Effector memory CD4-positive, alpha-beta T cell (primary cell): ENCODE data around the gene USP5.

Experiments
- DNase-seq, 3 donors: peaks; one replicate each; pipeline ENCODE4 v3.0.0-alpha.2; 2020
- H3K27ac ChIP-seq: 2 replicates; pipeline ENCODE4 v1.7.0; 2013; ENCODE audit warnings: mild to moderate bottlenecking, low read length, moderate library complexity; ENCODE audit not compliant: insufficient read depth, poor library complexity, severe bottlenecking
- H3K27me3 ChIP-seq: replicated peaks from 2 replicates; pipeline ENCODE4 v1.7.0; 2013; ENCODE audit warnings: mild to moderate bottlenecking, low read length; ENCODE audit not compliant: insufficient read depth, control insufficient read depth, poor library complexity, severe bottlenecking
- H3K36me3 ChIP-seq: 2 replicates; pipeline ENCODE4 v1.7.0; 2013; ENCODE audit warnings: mild to moderate bottlenecking, low read length, moderate library complexity; ENCODE audit not compliant: control insufficient read depth, insufficient read depth
- H3K4me1 ChIP-seq: 2 replicates; pipeline ENCODE4 v1.7.0; 2013; ENCODE audit warnings: low read length, mild to moderate bottlenecking; ENCODE audit not compliant: control insufficient read depth, insufficient read depth, poor library complexity, severe bottlenecking
- H3K4me3 ChIP-seq: 2 replicates; pipeline ENCODE4 v1.7.0; 2013; ENCODE audit warnings: low read length, low read depth, mild to moderate bottlenecking; ENCODE audit not compliant: insufficient read depth, poor library complexity, severe bottlenecking
- H3K9me3 ChIP-seq: 2 replicates; pipeline ENCODE4 v1.7.0; 2013; ENCODE audit warnings: mild to moderate bottlenecking, low read length, moderate library complexity; ENCODE audit not compliant: control insufficient read depth
- total RNA-seq, 3 donors: gene quantifications; one replicate each; lab custom pipeline; 2026; lab: John Stamatoyannopoulos, UW

The USP5 gene, protein sequence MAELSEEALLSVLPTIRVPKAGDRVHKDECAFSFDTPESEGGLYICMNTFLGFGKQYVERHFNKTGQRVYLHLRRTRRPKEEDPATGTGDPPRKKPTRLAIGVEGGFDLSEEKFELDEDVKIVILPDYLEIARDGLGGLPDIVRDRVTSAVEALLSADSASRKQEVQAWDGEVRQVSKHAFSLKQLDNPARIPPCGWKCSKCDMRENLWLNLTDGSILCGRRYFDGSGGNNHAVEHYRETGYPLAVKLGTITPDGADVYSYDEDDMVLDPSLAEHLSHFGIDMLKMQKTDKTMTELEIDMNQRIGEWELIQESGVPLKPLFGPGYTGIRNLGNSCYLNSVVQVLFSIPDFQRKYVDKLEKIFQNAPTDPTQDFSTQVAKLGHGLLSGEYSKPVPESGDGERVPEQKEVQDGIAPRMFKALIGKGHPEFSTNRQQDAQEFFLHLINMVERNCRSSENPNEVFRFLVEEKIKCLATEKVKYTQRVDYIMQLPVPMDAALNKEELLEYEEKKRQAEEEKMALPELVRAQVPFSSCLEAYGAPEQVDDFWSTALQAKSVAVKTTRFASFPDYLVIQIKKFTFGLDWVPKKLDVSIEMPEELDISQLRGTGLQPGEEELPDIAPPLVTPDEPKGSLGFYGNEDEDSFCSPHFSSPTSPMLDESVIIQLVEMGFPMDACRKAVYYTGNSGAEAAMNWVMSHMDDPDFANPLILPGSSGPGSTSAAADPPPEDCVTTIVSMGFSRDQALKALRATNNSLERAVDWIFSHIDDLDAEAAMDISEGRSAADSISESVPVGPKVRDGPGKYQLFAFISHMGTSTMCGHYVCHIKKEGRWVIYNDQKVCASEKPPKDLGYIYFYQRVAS
- 51.0 to 71.1 (median 70.2) reads per million in 3 donors for total RNA-seq

DNA sequence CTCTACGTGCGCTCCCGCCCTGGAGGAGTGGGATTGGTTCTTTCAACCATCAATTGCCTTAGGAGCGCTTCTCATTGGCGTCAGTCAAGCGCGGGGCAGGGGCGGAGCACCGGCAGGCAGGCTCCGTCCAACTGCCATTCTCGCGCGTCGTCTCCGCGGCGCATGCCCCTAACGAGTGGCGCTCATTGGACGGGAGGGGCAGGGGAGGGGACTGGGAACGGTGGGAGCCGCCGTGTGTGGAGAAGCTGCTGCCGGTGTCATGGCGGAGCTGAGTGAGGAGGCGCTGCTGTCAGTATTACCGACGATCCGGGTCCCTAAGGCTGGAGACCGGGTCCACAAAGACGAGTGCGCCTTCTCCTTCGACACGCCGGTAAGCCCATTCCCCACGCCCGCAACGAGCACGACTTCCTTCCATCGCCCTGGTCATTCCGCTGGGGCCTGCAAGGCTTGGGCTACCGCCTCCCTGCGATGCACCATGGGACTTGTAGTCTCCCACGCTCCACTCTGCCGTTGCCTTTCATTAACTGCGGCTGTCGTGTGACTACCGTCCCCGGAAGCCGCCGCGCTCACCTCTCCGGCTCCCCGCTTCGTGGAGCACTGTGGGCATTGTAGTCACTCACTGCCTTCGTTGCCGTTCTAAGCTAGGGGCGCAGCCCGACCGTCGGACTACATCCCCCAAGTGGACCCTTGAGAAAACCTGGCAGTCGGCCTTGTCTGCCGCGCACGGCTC, at the start of gene USP5:
Gene USP5, plus strand, starts transcription at position 230 of the 730 bp plus-strand sequence. Its CDS starts 30 bp downstream, at position 260.
- H3K27me3 ChIP-seq, result no peaks in the 10 kb centered on the region
- H3K36me3 ChIP-seq, result peaks cover 17% of the 10 kb centered on the region
- peak; percentile 93 to 98 (median 98) for DNase-seq
- H3K4me1 ChIP-seq, result peaks cover 23% of the 10 kb centered on the region
- peak within 1 kb of the TSS; percentile 87 for H3K4me3 ChIP-seq
- peak within 1 kb of the TSS; percentile 93 for H3K27ac ChIP-seq
- H3K9me3 ChIP-seq, result no peaks in the 10 kb centered on the region

DNA sequence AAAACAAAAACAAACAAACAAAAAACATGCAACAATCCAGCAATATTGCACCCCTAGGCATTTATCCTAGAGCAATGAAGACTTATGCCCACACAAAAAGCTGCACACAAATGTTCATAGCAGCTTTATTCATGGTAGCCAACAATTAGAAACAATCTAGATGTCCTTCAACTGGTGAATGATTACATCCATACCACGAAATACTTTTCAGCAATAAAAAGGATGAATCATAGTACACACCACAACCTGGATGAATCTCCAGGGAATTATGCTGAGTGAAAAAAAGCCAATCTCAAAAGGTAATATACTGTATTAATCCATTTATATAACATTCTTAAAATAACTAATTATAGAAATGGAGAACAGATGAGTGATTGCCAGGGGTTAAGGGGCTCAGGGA, 44.8 kb upstream of the USP5 start:
- H3K9me3 ChIP-seq, result no peaks in the 10 kb centered on the region

DNA sequence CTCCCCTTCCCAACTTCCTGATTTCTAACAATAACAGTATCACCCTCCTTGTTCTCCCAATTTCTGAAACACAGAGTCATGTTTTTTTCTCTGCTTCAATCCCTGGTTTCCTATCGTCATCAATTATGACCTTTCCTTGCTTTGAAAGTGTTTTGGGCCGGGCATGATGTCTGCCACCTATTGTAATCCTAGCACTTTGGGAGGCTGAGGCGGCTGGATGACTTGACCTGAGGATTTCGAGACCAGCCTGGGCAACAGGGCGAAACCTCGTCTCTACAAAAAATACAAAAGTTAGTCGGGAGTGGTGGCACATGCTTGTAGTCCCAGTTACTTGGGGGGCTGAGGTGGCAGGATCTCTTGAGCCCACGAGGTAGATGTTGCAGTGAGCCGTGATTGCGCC, 42.9 kb upstream of the USP5 start:
- H3K27ac ChIP-seq, result no peak overlapping the region

More for the DNA sequence above, 44.8 kb upstream of the USP5 start:
- Histone ChIP-seq H3K36me3 (peaks cover 33% of the 10 kb centered on the region), H3K4me1 (no peaks in the 10 kb centered on the region), H3K27ac (no peak overlapping the region), H3K27me3 (no peaks in the 10 kb centered on the region), H3K4me3 (no peak overlapping the region)
- DNase-seq, result no peak

DNA sequence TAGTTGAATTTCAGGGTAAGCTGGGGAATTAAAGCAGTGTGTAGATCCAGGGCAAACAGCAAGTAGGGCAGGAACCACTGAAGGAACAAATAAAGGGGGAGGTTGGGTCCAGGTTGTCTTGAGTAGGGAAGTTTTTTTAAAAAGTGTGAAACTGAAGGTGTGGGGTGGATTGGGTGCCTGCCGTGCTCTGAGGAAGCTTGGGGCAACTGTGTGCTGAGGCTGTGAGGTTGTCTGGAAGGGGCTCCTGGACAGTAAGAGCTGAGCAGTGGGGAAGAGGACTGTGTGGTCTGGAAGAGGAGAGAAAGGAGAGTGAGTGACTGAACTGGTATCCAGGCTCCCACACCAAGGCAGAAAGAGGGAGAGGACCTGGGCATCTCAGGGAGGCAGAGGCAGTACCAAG, 41.2 kb upstream of the USP5 start:
- no peak overlapping the region for H3K27ac ChIP-seq
- no peaks in the 10 kb centered on the region for H3K9me3 ChIP-seq
- H3K4me3 ChIP-seq, result no peak overlapping the region
- H3K36me3 ChIP-seq, result peaks cover 31% of the 10 kb centered on the region
- H3K27me3 ChIP-seq, result no peaks in the 10 kb centered on the region
- no peaks in the 10 kb centered on the region for H3K4me1 ChIP-seq
- no peak for DNase-seq

More for the DNA sequence above, 42.9 kb upstream of the USP5 start:
- no peaks in the 10 kb centered on the region for H3K27me3 ChIP-seq
- H3K4me1 ChIP-seq, result no peaks in the 10 kb centered on the region
- no peaks in the 10 kb centered on the region for H3K9me3 ChIP-seq
- no peak overlapping the region for H3K4me3 ChIP-seq
- H3K36me3 ChIP-seq, result peaks cover 22% of the 10 kb centered on the region
- no peak for DNase-seq

DNA sequence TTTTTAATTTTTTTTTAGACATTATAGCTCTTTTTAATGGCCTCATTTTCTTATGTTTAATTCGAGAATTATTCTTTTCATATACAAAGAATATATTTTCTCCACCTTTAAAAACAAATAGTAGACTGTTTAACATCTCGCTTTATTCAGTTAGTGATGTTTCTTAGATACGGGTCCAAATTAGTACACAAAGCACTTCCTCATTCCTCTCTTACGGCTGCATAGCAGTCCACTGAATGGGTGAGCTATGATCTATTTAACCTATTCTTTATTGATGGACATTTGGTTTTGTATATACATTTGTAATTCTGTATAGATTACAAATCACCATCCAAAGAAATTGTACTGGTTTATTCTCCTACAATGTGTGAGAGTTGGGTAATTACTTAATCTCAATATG, 38.6 kb upstream of the USP5 start:
- no peaks in the 10 kb centered on the region for H3K4me1 ChIP-seq

DNA sequence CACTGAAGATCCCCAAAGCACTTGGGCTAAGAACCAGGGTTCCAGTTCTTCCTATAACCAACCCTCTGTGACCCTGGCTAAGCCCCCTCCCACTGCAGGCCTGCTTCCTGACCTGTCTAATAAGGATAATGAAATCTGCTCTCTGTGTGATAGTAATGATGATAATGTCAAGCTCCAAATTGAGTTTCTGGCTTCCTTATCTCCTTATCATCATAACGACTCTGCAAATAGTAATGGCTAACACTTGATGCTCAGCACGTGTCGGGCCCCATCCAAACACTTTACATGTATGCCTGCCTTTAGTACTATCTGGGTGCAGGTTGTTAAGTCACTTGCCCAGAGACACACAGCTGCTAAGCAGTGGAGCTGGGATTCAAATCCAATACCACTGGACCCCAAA, 35.4 kb upstream of the USP5 start:
- H3K27ac ChIP-seq, result no peak overlapping the region
- H3K4me3 ChIP-seq, result no peak overlapping the region
- no peaks in the 10 kb centered on the region for H3K27me3 ChIP-seq
- H3K36me3 ChIP-seq, result peaks cover 60% of the 10 kb centered on the region
- peaks cover 6% of the 10 kb centered on the region for H3K4me1 ChIP-seq
- H3K9me3 ChIP-seq, result no peaks in the 10 kb centered on the region
- DNase-seq, result no peak

More for the DNA sequence above, 38.6 kb upstream of the USP5 start:
- DNase-seq, result no peak
- Histone ChIP-seq H3K4me3 (no peak overlapping the region), H3K27ac (no peak overlapping the region), H3K9me3 (no peaks in the 10 kb centered on the region), H3K27me3 (no peaks in the 10 kb centered on the region), H3K36me3 (peaks cover 44% of the 10 kb centered on the region)

DNA sequence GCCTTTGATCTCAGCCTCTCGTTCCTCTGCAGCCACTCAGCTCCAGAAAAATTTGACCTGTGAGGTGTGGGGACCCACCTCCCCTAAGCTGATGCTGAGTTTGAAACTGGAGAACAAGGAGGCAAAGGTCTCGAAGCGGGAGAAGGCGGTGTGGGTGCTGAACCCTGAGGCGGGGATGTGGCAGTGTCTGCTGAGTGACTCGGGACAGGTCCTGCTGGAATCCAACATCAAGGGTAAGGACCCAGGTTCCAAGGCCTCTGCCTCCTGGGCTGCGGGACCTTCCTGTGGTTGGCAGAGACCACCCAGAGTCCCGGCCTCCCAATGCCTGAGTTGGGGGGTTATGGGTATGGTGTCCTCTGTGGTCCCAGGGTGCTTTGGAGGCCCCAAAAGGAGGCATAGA, 34.9 kb upstream of the USP5 start:
- H3K9me3 ChIP-seq, result no peaks in the 10 kb centered on the region
- H3K4me1 ChIP-seq, result peaks cover 10% of the 10 kb centered on the region
- H3K4me3 ChIP-seq, result no peak overlapping the region
- H3K27ac ChIP-seq, result no peak overlapping the region
- peaks cover 60% of the 10 kb centered on the region for H3K36me3 ChIP-seq
- no peaks in the 10 kb centered on the region for H3K27me3 ChIP-seq
- no peak for DNase-seq

DNA sequence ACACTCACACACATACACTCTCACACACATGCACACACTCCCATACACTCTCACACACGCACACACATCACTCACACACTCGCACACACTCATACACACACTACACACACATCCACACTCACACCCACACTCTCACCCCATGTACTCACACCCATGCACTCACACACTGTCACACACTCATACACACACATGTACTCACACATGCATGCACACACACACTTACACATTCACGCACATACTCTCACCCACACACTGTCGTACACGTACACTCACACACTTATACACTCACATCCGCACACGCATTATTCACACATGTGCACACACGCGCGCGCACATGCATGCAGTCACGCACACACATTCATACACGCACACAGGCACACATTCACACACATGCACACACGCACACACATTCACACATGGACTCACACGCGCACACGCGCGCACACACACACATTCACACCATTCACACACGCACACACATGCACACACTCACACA, 34.2 kb upstream of the USP5 start:
- H3K9me3 ChIP-seq, result no peaks in the 10 kb centered on the region
- H3K27ac ChIP-seq, result no peak overlapping the region
- peaks cover 60% of the 10 kb centered on the region for H3K36me3 ChIP-seq
- no peaks in the 10 kb centered on the region for H3K27me3 ChIP-seq
- DNase-seq, result no peak
- no peak overlapping the region for H3K4me3 ChIP-seq
- peaks cover 10% of the 10 kb centered on the region for H3K4me1 ChIP-seq

DNA sequence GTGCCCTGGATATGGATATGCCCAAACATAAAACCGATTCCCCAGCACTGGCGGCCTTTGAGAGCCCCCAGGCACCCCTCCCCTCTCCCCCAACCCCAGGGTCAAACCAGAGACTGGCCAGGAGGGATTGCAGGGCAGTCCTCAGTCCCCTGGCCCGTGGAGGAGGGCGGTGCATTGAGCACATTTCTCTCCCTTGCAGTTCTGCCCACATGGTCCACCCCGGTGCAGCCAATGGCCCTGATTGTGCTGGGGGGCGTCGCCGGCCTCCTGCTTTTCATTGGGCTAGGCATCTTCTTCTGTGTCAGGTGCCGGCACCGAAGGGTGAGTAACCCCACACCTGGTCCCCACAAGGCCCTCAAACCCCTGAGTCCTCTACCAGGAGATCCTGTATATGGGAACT, 33.7 kb upstream of the USP5 start:
- H3K27me3 ChIP-seq, result no peaks in the 10 kb centered on the region
- no peaks in the 10 kb centered on the region for H3K9me3 ChIP-seq
- no peak for DNase-seq
- H3K4me1 ChIP-seq, result peaks cover 10% of the 10 kb centered on the region
- no peak overlapping the region for H3K27ac ChIP-seq
- peaks cover 60% of the 10 kb centered on the region for H3K36me3 ChIP-seq
- H3K4me3 ChIP-seq, result no peak overlapping the region
